NCI-H1930 (cell line): ENCODE data around the gene FUT8.
A peak's percentile ranks its signal among the peaks of the same experiment; 100 is the strongest.

Experiments
- DNase-seq, 2 experiments: peaks; one replicate each; lab custom pipeline; 2025; lab: John Stamatoyannopoulos, UW

Gene FUT8

DNA sequence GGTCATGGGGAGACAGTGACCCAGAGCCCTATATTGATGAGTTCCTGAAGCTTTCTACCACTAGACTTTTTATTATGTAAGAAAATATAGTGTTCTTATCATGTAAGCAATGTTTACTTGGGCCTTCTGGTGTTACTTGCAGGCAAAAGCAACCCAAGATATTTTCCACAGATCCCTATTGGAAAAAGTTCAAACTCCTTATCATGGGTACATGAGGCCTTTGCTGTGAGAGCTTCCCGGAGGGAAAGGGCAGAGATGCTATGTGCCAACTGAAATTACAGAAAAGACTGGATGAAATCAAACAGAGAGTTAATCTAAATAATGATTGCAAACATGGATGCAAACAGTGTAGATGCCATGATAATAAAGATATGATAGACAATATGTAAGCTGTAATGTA lies 361.5 kb downstream of the FUT8 start:
- no peak for DNase-seq

DNA sequence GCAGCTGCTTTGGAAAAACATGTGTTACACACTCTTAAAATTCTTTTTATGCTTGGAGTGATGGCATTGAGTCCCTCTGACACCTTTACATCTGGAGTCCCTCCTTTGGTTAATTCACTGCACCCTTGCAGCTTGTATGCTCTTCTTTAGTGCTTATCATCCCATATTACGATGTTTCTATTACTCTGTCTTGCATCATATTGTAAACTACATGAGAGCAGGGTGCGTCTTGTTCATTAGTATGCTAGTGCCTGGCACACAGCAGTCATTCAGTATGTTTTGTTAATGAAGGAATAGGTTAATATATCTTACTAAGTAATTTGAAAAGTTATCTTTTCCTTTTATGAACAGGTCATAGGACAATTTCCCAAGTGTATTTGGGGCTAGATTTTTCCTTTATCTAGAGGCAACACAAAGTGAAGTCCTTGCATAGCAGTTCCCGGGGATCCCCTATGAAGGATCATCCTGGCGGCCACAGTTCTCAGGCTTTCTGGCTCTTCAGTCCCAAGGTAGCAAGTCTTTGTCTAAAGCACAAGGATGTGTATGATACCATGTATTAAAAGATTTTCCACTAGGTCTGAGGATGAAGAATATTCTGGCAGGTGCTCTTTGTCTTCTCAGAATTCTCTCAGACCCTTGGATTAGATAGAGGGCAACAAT lies 363.8 kb downstream of the FUT8 start:
- DNase-seq: peak in 1 of 2 experiments; percentile 58

DNA sequence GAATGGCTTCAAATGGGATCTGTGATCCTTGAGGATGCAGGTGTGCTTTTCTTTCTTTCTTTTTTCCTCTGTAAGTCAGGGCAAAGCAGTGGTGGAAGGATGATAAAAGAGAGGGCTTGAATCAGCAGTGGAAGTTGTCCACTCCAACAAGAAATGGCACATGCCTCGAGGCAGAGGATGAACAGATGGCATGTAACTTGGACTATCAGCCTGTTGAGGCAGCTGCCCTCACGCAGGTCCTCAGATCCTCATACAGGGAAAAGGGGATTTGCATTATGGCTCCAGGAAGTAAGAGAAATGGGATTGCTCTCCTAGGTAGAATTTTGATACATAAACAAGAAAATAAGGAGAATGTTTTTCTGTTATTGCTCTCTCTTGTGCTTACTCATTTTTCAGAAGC lies 368.0 kb downstream of the FUT8 start:
- DNase-seq: no peak

DNA sequence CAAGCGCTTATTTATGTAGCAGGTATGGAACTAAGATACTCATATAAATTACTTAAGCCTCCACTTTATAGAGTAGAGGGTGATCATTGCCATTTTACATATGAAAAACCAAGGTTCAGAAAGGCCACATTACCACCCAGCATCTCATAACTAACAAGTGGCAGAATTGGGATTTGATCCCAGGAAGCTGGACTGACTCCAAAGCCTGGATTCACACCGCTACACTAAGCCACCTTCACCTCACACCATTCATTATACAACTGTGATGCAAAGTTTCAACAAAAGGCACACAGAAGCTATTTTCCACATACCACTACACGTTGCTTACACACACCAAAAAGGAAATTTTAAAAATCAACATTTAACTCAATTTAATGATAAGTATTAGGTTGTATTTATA lies 370.6 kb downstream of the FUT8 start:
- no peak for DNase-seq

DNA sequence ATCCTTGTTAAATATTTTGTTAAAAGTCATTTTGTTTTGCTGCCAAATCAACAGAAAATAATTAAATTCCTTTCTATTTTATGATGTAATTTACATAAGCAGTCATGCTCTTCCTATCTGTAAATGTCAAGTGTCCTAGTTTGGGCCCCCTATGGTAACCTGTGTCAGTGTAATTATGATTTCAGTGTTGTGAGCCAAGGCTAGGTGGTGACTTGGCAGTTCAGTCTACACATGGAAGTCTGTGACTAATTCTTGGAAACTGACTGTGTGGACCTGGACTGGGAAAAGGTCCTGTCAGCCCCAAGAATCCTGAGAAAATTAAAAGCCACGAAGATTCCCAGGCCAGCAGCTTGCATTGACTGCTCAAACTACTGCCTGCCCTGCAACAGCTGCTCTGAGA lies 371.0 kb downstream of the FUT8 start:
- no peak for DNase-seq

DNA sequence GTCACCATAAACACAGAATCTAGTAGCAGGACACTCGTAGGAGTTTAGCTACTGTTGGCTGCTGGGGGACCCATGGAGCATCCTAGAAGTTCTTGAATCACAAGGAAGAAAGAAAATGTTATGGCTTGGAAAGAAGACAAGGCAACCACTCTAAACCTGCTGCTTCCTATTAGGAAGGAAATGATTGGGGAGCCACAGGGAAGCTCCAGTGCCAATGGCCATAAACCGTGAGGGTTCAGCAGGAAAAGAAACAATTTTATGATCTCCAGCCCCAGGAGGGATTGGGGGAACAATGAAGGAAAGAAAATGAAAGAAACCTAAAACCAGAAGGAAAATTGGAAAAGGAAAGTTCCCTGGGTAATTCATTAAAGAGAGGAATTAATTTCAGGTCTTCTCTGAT lies 372.0 kb downstream of the FUT8 start:
- DNase-seq: no peak

DNA sequence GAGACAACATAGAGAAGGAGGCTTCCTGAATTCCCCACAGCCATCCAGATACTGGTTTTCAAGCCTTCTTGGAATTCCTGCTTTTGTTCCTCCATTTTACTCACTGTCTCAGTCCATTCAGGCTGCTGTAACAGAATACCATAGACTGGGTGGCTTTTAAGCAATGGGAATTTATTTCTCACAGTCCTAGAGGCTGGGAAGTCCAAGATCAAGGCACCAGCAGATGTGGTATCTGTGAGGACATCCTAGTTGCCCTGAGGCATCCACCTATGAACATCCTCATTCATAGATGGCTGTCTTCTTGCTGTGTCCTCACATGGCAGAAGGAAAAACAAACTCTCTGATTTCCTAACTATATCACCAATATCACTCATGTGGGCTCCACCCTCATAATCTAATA lies 374.9 kb downstream of the FUT8 start:
- no peak for DNase-seq

DNA sequence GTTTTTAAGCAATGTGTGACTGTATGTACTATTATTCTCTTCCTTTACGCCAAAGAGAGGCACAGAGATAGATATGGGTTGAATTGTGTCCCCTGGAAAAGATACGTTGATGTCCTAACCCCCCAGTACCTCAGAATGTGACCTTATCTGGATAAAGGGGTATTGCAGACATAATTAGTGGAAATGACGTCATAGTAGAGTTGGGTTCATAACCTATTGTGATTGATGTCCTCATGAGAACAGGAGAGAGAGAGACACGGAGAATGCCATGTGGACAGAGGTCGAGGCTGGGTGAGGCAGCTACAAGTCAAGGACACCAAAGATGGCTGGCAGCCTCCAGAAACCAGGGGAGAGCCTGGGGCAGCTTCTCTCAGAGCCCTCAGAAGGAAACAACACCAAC lies 376.3 kb downstream of the FUT8 start:
- DNase-seq: no peak

DNA sequence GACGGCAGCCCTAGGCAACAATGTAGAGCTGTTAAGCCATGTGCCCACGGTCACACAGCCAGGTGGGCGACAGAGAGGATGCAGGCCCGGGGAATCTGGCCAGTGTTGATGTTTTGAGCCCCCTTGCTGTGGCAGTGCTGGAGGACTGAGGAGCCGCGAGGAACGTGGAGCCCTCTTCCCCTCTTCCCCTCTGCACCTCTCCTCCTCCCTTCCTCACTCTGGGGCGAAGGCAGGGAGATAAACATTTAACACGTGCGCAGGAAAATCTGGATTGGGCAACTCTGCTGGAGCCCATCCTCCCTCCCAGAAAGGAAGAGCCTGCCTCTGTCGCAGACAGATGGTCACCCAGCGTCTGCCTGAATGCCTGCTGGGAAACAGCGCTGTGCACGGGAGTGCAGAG lies 376.8 kb downstream of the FUT8 start:
- no peak for DNase-seq

DNA sequence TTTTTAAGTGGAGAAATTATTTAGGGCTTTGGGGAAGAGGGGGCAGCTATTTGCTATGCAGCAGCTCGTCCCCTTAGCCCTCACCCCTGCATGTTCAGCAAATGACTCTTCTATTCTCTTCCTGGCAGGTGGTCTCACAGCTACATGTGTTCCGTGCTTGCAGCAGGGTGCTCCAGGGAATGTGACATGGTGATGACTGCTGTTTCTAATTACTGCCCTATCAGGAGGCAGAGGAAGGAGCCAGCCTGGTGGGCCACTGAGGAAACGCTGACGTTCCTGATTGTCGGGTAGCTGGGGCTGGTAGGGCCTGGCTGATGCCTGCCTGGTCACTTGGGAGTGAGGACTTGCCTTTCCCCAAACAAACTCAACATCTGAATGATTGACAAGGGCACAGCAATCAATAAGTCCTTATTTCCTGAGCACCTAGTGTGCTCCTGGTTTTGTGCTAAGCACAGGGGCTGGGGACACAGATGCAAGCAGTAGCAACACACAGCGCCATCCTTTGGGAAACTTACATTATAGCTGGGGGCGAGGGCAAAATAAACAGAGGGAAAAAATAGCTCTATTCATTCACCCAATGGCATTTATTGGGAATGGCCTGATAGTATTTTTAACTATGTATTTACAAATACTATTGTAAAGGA lies 377.8 kb downstream of the FUT8 start:
- DNase-seq: no peak

DNA sequence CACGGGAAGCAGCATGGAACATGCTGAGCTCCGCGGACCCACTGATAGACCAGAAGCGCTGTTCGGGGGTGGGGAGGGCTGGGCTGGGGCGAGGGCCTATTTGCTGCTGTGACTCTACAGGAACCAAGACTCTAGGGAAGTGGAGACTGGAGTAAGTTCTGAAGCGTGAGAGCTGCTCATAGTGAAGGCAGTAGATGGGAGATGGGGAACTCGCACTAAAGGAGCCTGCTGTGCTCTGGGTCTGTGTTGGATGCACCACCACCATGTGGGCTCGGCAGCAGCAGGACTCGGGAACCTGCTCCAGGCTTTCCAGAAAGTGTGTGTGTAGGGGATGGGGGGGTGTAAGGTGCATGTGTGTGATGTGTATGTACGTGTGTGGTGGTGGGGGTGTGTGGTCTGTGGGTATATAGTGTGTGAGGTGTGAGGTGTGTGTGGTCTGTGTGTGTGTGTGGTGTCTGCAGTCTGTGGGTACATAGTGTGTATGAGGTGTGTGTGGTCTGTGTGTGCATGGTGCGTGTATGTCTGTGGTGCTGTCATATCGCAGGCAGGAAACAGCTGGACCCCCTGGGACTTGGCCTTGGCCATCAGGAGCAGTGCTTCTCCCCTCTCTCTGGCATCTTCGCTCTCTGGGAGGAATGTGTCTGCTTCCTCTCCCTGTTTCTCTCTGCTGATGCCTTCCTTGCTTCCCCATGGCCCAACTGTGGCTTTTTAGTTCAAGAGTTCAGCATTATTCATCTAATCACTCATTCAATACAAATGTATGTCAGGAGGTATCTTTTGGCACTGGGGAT lies 378.9 kb downstream of the FUT8 start:
- DNase-seq: no peak

DNA sequence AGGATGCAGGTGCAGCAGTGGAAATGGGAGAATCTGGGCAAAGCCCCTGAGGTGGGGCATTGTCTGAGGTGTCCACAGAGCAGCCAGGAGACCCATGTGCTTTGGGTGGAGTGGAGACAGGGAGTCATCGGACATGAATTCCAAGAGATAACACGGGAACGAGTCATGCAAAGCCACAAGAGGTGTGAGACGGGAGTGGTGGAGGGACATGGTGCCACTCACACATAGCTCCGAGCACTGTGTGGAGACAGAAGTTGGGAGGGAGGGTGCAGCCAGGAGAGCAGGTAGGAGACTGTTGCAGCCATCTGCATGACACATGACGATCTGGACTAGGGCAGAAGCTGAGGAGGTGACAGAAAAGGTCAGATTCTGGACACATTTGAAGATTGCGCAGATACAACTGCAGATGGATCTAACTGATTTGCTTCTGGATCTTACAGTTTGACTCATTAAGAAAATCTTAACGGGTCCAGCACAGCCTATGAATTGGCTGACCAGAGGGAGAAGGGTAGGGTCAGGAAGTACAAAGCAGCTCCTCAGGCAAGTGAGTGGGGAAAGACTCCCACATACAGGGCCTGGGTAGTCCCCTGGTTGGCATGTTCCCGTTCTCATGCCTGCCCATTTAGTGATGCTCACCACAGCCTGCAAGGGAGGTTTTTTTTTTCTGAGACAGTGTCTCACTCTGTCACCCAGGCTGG lies 379.8 kb downstream of the FUT8 start:
- no peak for DNase-seq
